HFFc6 (cell line): Measurements from ENCODE around the gene PEX11G. TPM values are rescaled to one million over a fixed set of nuclear protein-coding genes. Genes with fewer than 3 reads are reported as not detected.

Experiments
- DNase-seq: peaks from one replicate; pipeline ENCODE4 v3.0.0-alpha.2; 2018
- H3K27ac Mint-ChIP-seq: 2 replicates; pipeline ENCODE4 v1.8.0; 2020; ENCODE audit warnings: mild to moderate bottlenecking, mixed read lengths
- H3K27me3 Mint-ChIP-seq: 2 replicates; pipeline ENCODE4 v1.8.0; 2021; ENCODE audit warnings: mild to moderate bottlenecking, moderate library complexity, mixed read lengths; ENCODE audit not compliant: insufficient read depth
- H3K36me3 Mint-ChIP-seq: 2 replicates; pipeline ENCODE4 v1.8.0; 2021; ENCODE audit warnings: low read depth, mixed read lengths
- H3K4me1 Mint-ChIP-seq: 2 replicates; pipeline ENCODE4 v1.8.0; 2020; ENCODE audit warnings: low read depth, mixed read lengths
- H3K4me3 Mint-ChIP-seq: 2 replicates; pipeline ENCODE4 v1.8.0; 2020; ENCODE audit warnings: mild to moderate bottlenecking, moderate library complexity, mixed read lengths
- H3K9me3 Mint-ChIP-seq: 2 replicates; pipeline ENCODE4 v1.8.0; 2020; ENCODE audit warnings: mild to moderate bottlenecking, mixed read lengths
- CTCF ChIP-seq: fragments of 200-600 bp; sonication (generic); IDR thresholded peaks from 2 replicates; pipeline ENCODE4 v1.5.0; 2021; ENCODE audit warnings: antibody characterized with exemption, mild to moderate bottlenecking
- total RNA-seq, 6 experiments: library from RNA; stranded (reverse); fragmentation: NEBNext Ultra II Directional; extraction: Animal tissue kit (Norgen Biotek cat#: 25700); gene quantifications; 2 replicates in 1 of 6; 3 replicates in 5 of 6; pipeline ENCODE4 v1.2.3, GENCODE V29; 2021

PEX11G gene
- total RNA-seq, 6 experiments from 2014 or later: 0.51 to 2.8 (median 1.0) TPM

DNA sequence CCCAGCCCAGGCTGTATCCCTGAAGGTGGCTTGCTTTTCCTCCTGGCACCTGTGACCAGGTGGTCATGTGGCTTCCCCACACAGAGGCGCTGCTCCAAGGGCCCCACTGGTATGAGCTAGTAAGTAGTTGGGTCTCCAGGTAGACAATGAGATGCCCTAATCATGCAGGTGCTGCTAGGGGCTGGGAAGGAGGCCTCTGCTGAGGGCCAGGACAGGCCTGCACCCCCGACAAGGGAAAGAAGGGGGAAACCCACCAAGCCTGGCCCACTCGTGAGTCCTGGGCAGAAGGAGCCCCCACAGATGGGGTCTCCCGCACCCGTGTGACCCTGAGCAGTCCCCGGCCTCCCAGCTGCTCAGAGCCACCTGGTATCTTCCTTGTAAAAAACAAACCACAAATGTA lies 13.2 kb downstream of the PEX11G start:
- Mint-ChIP-seq H3K36me3 (no peaks in the 10 kb centered on the region), H3K4me1 (peaks cover 17% of the 10 kb centered on the region), H3K4me3 (no peak overlapping the region), H3K9me3 (no peaks in the 10 kb centered on the region), H3K27me3 (peaks cover 12% of the 10 kb centered on the region), H3K27ac (no peak overlapping the region)
- DNase-seq: no peak
- TF ChIP-seq CTCF: no peak

- Mint-ChIP-seq H3K27me3 (peaks cover 2% of the 10 kb centered on the region; the same call in 1 of the 2 replicates), H3K4me3 (no peak overlapping the region), H3K4me1 (no peaks in the 10 kb centered on the region), H3K36me3 (no peaks in the 10 kb centered on the region), H3K9me3 (no peaks in the 10 kb centered on the region), H3K27ac (no peak overlapping the region)
- no peak for TF ChIP-seq CTCF
- no peak for DNase-seq
Observed at GRCh38 chr19:7471696-7472615, 16.9 kb downstream of the PEX11G start.

DNA sequence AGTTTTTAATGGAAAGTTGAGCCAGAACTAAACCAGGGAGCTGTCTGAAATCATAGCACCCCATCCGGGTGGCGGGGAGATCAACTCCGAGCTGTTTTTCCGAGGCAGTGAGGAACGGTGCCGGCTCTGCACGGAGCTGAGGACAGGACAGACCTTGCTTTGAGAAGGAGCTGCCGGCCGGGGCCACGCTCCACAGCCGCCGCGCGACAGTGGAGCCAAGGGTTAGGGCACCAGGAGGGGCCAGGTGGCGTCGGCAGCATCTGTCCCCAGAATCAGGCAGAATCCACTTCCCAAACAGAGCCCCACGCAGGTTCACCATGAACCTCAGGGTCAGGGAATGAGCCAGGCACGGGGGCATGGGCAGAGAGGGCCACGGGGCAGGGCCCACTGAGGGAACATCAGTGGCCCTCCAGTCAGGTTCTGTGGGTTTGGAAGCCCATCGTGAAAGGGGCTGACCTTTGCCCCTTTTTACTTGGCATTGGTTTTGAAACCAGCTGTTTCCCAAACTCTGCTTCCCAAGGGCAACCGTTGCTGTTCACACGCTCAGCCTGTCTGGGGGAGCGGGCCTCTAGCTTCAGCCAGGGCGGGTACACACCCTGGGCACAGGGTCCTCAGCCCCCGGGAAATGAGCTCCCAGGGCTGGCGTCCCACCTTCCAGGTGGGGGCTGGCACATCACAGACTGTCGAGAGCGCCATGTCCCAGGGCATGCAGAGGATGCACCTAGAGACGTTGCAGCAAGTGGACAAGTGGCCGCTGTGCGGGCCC lies 18.1 kb downstream of the PEX11G start:
- no peaks in the 10 kb centered on the region for H3K36me3 Mint-ChIP-seq

GRCh38 chr19:7469669-7470285 lies 19.1 kb downstream of the PEX11G start:
- Mint-ChIP-seq H3K4me3 (no peak overlapping the region), H3K27ac (no peak overlapping the region), H3K4me1 (no peaks in the 10 kb centered on the region), H3K27me3 (no peaks in the 10 kb centered on the region), H3K36me3 (no peaks in the 10 kb centered on the region), H3K9me3 (no peaks in the 10 kb centered on the region)
- no peak for DNase-seq
- no peak for TF ChIP-seq CTCF

More for the DNA sequence above, 18.1 kb downstream of the PEX11G start:
- no peak for TF ChIP-seq CTCF
- no peaks in the 10 kb centered on the region for H3K9me3 Mint-ChIP-seq
- H3K4me1 Mint-ChIP-seq: no peaks in the 10 kb centered on the region
- no peak overlapping the region for H3K4me3 Mint-ChIP-seq
- no peaks in the 10 kb centered on the region for H3K27me3 Mint-ChIP-seq
- H3K27ac Mint-ChIP-seq: no peak overlapping the region
- no peak for DNase-seq

DNA sequence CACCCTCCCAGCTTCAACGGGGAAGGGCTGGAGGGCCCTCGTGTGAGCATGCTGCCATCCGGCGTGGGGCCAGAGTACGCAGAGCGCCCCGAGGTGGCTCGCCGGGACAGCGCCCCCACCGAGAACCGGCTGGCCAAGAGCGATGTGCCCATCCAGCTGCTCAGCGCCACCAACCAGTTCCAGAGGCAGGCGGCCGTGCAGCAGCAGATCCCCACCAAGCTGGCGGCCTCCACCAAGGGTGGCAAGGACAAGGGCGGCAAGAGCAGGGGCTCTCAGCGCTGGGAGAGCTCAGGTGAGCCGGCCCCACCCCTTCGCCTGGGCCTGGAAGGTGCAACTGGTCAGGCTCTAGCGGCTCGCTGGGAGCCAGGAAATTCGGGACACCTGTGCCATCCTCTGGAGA lies 20.0 kb downstream of the PEX11G start:
- Mint-ChIP-seq H3K27ac (no peak overlapping the region), H3K9me3 (no peaks in the 10 kb centered on the region), H3K4me1 (no peaks in the 10 kb centered on the region), H3K27me3 (no peaks in the 10 kb centered on the region), H3K4me3 (no peak overlapping the region), H3K36me3 (no peaks in the 10 kb centered on the region)
- DNase-seq: no peak
- no peak for TF ChIP-seq CTCF
